Stimulated activated naive CD8-positive, alpha-beta T cell treated with anti-CD3 and anti-CD28 coated beads, Interleukin-15, Interleukin-2, amounts not matched to agents 100 ng/mL and 50 ng/mL, for 24 hours (primary cell): ENCODE data around the gene CCDC178.

ENCODE experiments used
- H3K27ac Mint-ChIP-seq: one replicate; pipeline ENCODE4 v1.8.0; 2021; ENCODE audit warnings: mild to moderate bottlenecking, mixed read lengths
- H3K27me3 Mint-ChIP-seq: one replicate; pipeline ENCODE4 v1.8.0; 2021; ENCODE audit warnings: mixed read lengths
- H3K36me3 Mint-ChIP-seq: one replicate; pipeline ENCODE4 v1.8.0; 2021; ENCODE audit warnings: low read depth, mixed read lengths
- H3K4me1 Mint-ChIP-seq: one replicate; pipeline ENCODE4 v1.8.0; 2021; ENCODE audit warnings: low read depth, mixed read lengths
- H3K4me3 Mint-ChIP-seq: one replicate; pipeline ENCODE4 v1.8.0; 2021; ENCODE audit warnings: mild to moderate bottlenecking, mixed read lengths
- H3K9me3 Mint-ChIP-seq: one replicate; pipeline ENCODE4 v1.8.0; 2021; ENCODE audit warnings: mixed read lengths

CCDC178 gene

GRCh38 chr18:33090461-33090860, 350.1 kb downstream of the CCDC178 start:
- H3K27ac Mint-ChIP-seq, result no peak overlapping the region
- H3K4me3 Mint-ChIP-seq, result no peak overlapping the region
- H3K9me3 Mint-ChIP-seq, result no peaks in the 10 kb centered on the region
- H3K4me1 Mint-ChIP-seq, result no peaks in the 10 kb centered on the region
- H3K27me3 Mint-ChIP-seq, result no peaks in the 10 kb centered on the region
- no peaks in the 10 kb centered on the region for H3K36me3 Mint-ChIP-seq

DNA sequence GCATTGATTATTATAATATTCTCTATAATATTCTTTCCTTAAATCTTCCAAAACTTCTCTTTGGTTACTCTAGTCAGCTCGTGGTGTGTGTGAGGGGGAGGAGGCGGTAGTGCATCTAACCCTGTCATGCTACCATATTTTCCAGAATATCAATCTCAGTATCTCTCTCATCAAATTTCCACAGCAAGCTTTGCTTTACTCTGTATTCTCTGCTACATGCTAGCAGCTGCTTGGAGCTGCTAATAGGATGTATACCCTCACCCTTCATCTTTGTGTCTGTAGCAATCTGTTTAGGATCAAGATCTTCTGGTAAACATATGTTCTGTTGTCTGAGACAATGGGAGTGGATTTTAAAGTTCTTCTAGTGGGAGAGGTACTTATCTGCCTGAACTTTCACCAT, 363.9 kb downstream of the CCDC178 start:
- Mint-ChIP-seq H3K27me3 (no peaks in the 10 kb centered on the region), H3K36me3 (no peaks in the 10 kb centered on the region), H3K4me3 (no peak overlapping the region), H3K4me1 (no peaks in the 10 kb centered on the region), H3K27ac (no peak overlapping the region), H3K9me3 (peaks cover 12% of the 10 kb centered on the region)

- Mint-ChIP-seq H3K4me3 (no peak overlapping the region), H3K36me3 (no peaks in the 10 kb centered on the region), H3K27me3 (no peaks in the 10 kb centered on the region), H3K4me1 (no peaks in the 10 kb centered on the region), H3K27ac (no peak overlapping the region), H3K9me3 (peaks cover 10% of the 10 kb centered on the region)
Observed at GRCh38 chr18:33074125-33074524, 366.4 kb downstream of the CCDC178 start.

DNA sequence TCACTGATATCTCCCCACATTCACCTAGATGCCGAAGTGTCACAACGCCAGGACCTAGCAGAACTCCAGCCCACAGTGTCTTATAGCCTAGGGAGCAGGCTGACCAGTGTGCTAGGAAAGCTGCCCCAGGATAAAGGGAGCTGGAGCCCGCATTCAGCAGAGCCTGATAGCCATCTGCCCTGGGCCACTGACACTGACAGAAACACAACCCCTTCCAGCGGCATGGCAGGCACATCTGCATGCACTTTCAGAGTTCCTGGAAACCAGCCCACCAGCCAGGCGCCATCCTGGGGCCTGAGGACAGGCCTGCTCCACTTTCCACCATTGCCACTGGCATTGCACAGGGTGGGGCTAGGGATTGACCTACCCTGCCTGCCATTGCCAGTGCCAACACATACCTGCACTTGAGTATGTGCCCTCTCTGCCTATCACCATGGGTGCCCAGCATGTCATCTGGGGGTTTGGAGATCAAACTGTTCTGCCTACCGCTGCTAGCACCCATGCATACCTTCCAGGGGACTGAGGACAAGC, 377.6 kb downstream of the CCDC178 start:
- H3K27me3 Mint-ChIP-seq, result no peaks in the 10 kb centered on the region
- no peak overlapping the region for H3K27ac Mint-ChIP-seq
- peaks cover 10% of the 10 kb centered on the region for H3K9me3 Mint-ChIP-seq
- no peak overlapping the region for H3K4me3 Mint-ChIP-seq
- no peaks in the 10 kb centered on the region for H3K4me1 Mint-ChIP-seq
- H3K36me3 Mint-ChIP-seq, result no peaks in the 10 kb centered on the region

DNA sequence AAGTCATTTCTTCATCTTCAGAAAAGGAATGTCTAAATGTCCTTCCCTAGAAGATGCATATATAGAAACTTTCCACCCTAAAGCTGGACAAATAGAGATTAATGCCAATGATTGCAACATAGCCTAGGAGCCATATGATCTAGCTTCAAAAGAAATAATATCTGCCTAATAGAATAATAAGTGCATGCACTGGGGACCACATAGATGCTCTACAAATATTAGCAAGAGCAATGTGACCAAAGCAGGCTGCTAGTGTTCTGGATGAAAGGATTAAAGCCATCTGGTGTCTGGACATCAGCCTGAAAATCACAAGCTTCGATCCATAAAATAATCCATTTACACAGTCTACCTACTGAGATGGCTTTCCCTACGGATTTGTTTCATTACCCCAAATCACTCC, 387.6 kb downstream of the CCDC178 start:
- Mint-ChIP-seq H3K36me3 (no peaks in the 10 kb centered on the region), H3K27ac (no peak overlapping the region), H3K27me3 (no peaks in the 10 kb centered on the region), H3K4me1 (no peaks in the 10 kb centered on the region), H3K4me3 (no peak overlapping the region), H3K9me3 (peaks cover under 1% of the 10 kb centered on the region)

- Mint-ChIP-seq H3K27me3 (no peaks in the 10 kb centered on the region), H3K4me3 (no peak overlapping the region)
Observed at GRCh38 chr18:33051407-33051806, 389.1 kb downstream of the CCDC178 start.

DNA sequence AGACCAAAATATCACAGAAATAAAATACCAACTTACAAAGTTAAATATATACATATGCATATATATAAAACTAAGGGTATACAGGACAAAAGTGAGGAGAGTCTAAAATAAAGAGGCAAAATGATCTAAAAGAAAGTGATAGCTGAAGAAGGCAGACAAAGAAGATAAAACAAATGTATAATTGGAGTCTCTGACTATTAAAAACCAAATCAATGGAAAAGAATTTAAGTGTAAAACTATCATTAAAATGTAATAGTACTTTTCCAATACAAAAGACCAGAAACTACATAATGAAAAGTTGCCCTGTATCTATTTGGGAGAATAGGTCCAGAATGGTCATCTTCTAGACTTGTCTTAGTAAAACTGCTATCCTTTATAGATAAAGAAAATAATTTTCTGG, 400.3 kb downstream of the CCDC178 start:
- Mint-ChIP-seq H3K4me3 (no peak overlapping the region), H3K4me1 (no peaks in the 10 kb centered on the region), H3K36me3 (no peaks in the 10 kb centered on the region), H3K9me3 (peaks cover 12% of the 10 kb centered on the region), H3K27me3 (no peaks in the 10 kb centered on the region), H3K27ac (no peak overlapping the region)

More at GRCh38 chr18:33051407-33051806, 389.1 kb downstream of the CCDC178 start:
- no peaks in the 10 kb centered on the region for H3K36me3 Mint-ChIP-seq
- no peak overlapping the region for H3K27ac Mint-ChIP-seq
- no peaks in the 10 kb centered on the region for H3K4me1 Mint-ChIP-seq
- no peaks in the 10 kb centered on the region for H3K9me3 Mint-ChIP-seq

DNA sequence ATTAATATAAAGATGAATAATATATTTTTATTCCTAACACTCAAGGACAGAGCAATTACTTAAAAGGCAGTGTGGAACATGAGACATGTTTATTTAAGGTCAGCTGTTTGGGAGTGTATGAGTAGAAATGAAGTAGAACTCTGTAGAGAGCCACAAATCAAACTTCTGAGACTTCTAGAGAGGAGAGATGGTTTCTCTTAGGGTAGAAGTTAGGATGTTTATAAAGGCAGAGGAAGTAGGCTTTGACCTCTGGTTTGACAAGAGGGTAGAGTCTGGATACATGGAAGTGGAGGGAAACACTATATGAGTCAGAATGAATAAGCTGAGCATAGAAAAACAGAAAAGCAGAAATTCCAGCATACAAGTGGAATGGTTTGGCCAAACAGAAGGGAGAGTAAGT, 405.6 kb downstream of the CCDC178 start:
- no peak overlapping the region for H3K27ac Mint-ChIP-seq
- H3K4me1 Mint-ChIP-seq, result no peaks in the 10 kb centered on the region
- peaks cover 3% of the 10 kb centered on the region for H3K9me3 Mint-ChIP-seq
- no peaks in the 10 kb centered on the region for H3K36me3 Mint-ChIP-seq
- no peak overlapping the region for H3K4me3 Mint-ChIP-seq
- no peaks in the 10 kb centered on the region for H3K27me3 Mint-ChIP-seq

- Mint-ChIP-seq H3K9me3 (peaks cover 2% of the 10 kb centered on the region), H3K27me3 (no peaks in the 10 kb centered on the region), H3K27ac (no peak overlapping the region), H3K4me1 (no peaks in the 10 kb centered on the region), H3K4me3 (no peak overlapping the region), H3K36me3 (no peaks in the 10 kb centered on the region)
Observed at GRCh38 chr18:33034212-33034611, 406.3 kb downstream of the CCDC178 start.

GRCh38 chr18:33022370-33022769, 418.2 kb downstream of the CCDC178 start:
- no peaks in the 10 kb centered on the region for H3K9me3 Mint-ChIP-seq
- no peaks in the 10 kb centered on the region for H3K4me1 Mint-ChIP-seq
- no peaks in the 10 kb centered on the region for H3K36me3 Mint-ChIP-seq
- H3K27ac Mint-ChIP-seq, result no peak overlapping the region
- H3K4me3 Mint-ChIP-seq, result no peak overlapping the region
- no peaks in the 10 kb centered on the region for H3K27me3 Mint-ChIP-seq

DNA sequence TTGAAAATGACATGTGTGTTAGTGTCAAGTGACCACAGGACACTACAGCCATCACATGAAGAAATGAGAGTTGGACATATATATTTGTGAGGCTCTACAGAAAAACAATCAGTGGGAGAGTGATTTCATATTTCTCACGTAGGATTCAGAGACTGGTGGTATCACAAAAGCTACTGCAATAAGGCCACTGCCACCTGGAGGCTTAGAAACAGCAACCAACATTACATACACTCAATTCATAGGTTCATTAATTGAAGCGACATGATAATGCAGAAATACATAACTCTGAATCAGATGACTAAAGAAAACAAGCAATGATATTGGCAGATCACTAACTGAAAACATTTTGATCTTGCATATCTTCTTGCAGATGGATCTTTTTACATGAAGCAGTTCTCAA, 419.6 kb downstream of the CCDC178 start:
- Mint-ChIP-seq H3K4me3 (no peak overlapping the region), H3K9me3 (no peaks in the 10 kb centered on the region), H3K36me3 (no peaks in the 10 kb centered on the region), H3K27me3 (no peaks in the 10 kb centered on the region), H3K27ac (no peak overlapping the region), H3K4me1 (no peaks in the 10 kb centered on the region)

GRCh38 chr18:33014060-33014796, 426.3 kb downstream of the CCDC178 start:
- H3K36me3 Mint-ChIP-seq, result no peaks in the 10 kb centered on the region
- no peak overlapping the region for H3K27ac Mint-ChIP-seq
- H3K4me1 Mint-ChIP-seq, result no peaks in the 10 kb centered on the region
- no peak overlapping the region for H3K4me3 Mint-ChIP-seq
- no peaks in the 10 kb centered on the region for H3K27me3 Mint-ChIP-seq
- no peaks in the 10 kb centered on the region for H3K9me3 Mint-ChIP-seq

GRCh38 chr18:33010149-33010548, 430.4 kb downstream of the CCDC178 start:
- Mint-ChIP-seq H3K9me3 (no peaks in the 10 kb centered on the region), H3K36me3 (no peaks in the 10 kb centered on the region), H3K4me1 (no peaks in the 10 kb centered on the region), H3K27me3 (no peaks in the 10 kb centered on the region), H3K27ac (no peak overlapping the region), H3K4me3 (no peak overlapping the region)

DNA sequence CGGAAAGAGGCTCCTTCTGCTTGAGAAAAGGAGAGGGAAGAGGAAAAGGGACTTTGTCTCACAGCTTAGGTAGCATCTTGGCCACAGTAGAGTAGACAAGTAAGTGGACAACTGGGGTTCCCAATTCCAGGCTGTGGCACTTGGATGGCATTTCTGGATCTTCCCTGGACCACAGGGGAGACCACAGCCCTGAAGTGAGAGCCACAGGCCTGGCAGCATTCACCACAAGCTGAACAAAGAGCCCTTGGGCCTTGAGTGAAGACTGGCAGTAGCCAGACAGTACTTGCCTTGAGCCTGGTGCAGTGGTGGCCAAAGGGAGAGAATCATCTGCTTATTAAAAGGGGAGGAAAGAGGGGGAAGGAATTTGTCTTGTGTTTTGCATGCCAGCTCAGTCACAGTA, 441.6 kb downstream of the CCDC178 start:
- Mint-ChIP-seq H3K4me1 (no peaks in the 10 kb centered on the region), H3K27ac (no peak overlapping the region), H3K27me3 (no peaks in the 10 kb centered on the region), H3K9me3 (peaks cover under 1% of the 10 kb centered on the region), H3K4me3 (no peak overlapping the region), H3K36me3 (no peaks in the 10 kb centered on the region)

GRCh38 chr18:32998285-32998684, 442.2 kb downstream of the CCDC178 start:
- H3K9me3 Mint-ChIP-seq, result no peaks in the 10 kb centered on the region
- no peak overlapping the region for H3K4me3 Mint-ChIP-seq
- H3K4me1 Mint-ChIP-seq, result no peaks in the 10 kb centered on the region
- H3K27ac Mint-ChIP-seq, result no peak overlapping the region
- H3K27me3 Mint-ChIP-seq, result no peaks in the 10 kb centered on the region
- H3K36me3 Mint-ChIP-seq, result no peaks in the 10 kb centered on the region

- Mint-ChIP-seq H3K27ac (no peak overlapping the region), H3K9me3 (no peaks in the 10 kb centered on the region), H3K4me3 (no peak overlapping the region), H3K36me3 (no peaks in the 10 kb centered on the region), H3K4me1 (no peaks in the 10 kb centered on the region), H3K27me3 (no peaks in the 10 kb centered on the region)
Observed at GRCh38 chr18:32983721-32984120, 456.8 kb downstream of the CCDC178 start.
